ENCODE data around the gene CAPN14.
"Not testable (repeated sequence)": the region's sequence is repeated elsewhere in the genome, so short reads cannot be mapped to it uniquely, and the experiment has no call there.

CAPN14 gene

DNA sequence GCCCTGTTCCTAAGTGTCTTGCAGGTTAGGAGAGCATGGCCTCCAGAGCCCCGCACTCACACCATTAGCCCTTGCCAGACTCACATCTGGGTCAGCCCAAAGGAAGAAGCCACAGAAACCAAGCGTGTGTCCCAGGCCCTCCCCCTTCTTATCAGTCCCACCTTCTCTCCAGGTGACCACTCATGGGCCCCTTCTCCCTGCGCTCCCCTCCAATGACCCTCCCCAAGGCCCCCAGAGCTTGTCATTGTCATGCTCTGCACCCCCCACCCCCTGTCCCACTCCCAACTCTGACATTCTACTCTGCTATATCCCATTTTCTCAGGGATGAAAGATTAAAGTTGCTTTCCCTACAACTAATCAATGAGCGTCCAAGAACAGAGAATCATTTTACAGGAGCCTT, 30.1 kb downstream of the CAPN14 start:
- Histone ChIP-seq H3K4me1 (ENCODE audit: control insufficient read depth in 2 of 2, insufficient read depth in 2 of 2, low read length in 2 of 2) (no peaks in the 10 kb centered on the region), H3K36me3 (ENCODE audit: control insufficient read depth in 2 of 2, insufficient read depth in 2 of 2, low read length in 2 of 2) (no peaks in the 10 kb centered on the region), H3K27me3 (ENCODE audit: control insufficient read depth in 2 of 2, insufficient read depth in 2 of 2, low read length in 2 of 2) (no peaks in the 10 kb centered on the region), H3K9me3 (ENCODE audit: control insufficient read depth in 2 of 2, low read length in 2 of 2) (no peaks in the 10 kb centered on the region), H3K4me3 (ENCODE audit: low read length in 2 of 2) (no peak overlapping the region), H3K9ac (ENCODE audit: low read depth in 1 of 2, low read length in 2 of 2) (no peak overlapping the region), H3K27ac (ENCODE audit: low read depth in 2 of 2, low read length in 2 of 2) (no peak overlapping the region)

DNA sequence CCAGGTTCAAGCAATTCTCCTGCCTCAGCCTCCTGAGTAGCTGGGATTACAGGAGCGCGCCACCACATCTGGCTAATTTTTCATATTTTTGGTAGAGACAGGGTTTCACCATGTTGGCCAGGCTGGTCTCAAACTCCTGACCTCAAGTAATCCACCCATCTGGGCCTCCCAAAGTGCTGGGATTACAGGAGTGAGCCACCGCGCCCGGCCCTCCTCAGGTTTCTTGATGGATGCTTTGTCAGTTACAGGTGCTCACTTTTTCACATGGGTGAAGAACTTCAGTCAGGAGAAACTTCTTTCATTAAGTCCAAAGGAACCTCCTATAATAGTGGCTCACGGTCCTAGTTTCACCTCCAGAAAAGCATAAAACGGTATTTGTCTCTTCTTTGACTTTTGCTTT, 33.3 kb downstream of the CAPN14 start:
- H3K36me3 ChIP-seq (ENCODE audit: control insufficient read depth in 2 of 2, insufficient read depth in 2 of 2, low read length in 2 of 2); H3K9ac ChIP-seq (ENCODE audit: low read depth in 1 of 2, low read length in 2 of 2); H3K9me3 ChIP-seq (ENCODE audit: control insufficient read depth in 2 of 2, low read length in 2 of 2); H3K27me3 ChIP-seq (ENCODE audit: control insufficient read depth in 2 of 2, insufficient read depth in 2 of 2, low read length in 2 of 2); H3K27ac ChIP-seq (ENCODE audit: low read depth in 2 of 2, low read length in 2 of 2); H3K4me3 ChIP-seq (ENCODE audit: low read length in 2 of 2); H3K4me1 ChIP-seq (ENCODE audit: control insufficient read depth in 2 of 2, insufficient read depth in 2 of 2, low read length in 2 of 2): not testable (repeated sequence)

GRCh38 chr2:31176742-31177141, 40.6 kb downstream of the CAPN14 start:
- Histone ChIP-seq H3K9ac (ENCODE audit: low read depth in 1 of 2, low read length in 2 of 2) (no peak overlapping the region), H3K27me3 (ENCODE audit: control insufficient read depth in 2 of 2, insufficient read depth in 2 of 2, low read length in 2 of 2) (no peaks in the 10 kb centered on the region), H3K27ac (ENCODE audit: low read depth in 2 of 2, low read length in 2 of 2) (no peak overlapping the region), H3K4me1 (ENCODE audit: control insufficient read depth in 2 of 2, insufficient read depth in 2 of 2, low read length in 2 of 2) (no peaks in the 10 kb centered on the region), H3K9me3 (ENCODE audit: control insufficient read depth in 2 of 2, low read length in 2 of 2) (no peaks in the 10 kb centered on the region), H3K4me3 (ENCODE audit: low read length in 2 of 2) (no peak overlapping the region), H3K36me3 (ENCODE audit: control insufficient read depth in 2 of 2, insufficient read depth in 2 of 2, low read length in 2 of 2) (no peaks in the 10 kb centered on the region)

- Histone ChIP-seq H3K4me1 (ENCODE audit: control insufficient read depth in 2 of 2, insufficient read depth in 2 of 2, low read length in 2 of 2) (no peaks in the 10 kb centered on the region), H3K4me3 (ENCODE audit: low read length in 2 of 2) (no peak overlapping the region), H3K9me3 (ENCODE audit: control insufficient read depth in 2 of 2, low read length in 2 of 2) (no peaks in the 10 kb centered on the region), H3K9ac (ENCODE audit: low read depth in 1 of 2, low read length in 2 of 2) (no peak overlapping the region), H3K27me3 (ENCODE audit: control insufficient read depth in 2 of 2, insufficient read depth in 2 of 2, low read length in 2 of 2) (no peaks in the 10 kb centered on the region), H3K36me3 (ENCODE audit: control insufficient read depth in 2 of 2, insufficient read depth in 2 of 2, low read length in 2 of 2) (no peaks in the 10 kb centered on the region), H3K27ac (ENCODE audit: low read depth in 2 of 2, low read length in 2 of 2) (no peak overlapping the region)
Measured at GRCh38 chr2:31171142-31171541, 46.2 kb downstream of the CAPN14 start.

- Histone ChIP-seq H3K4me3 (ENCODE audit: low read length in 2 of 2) (no peak overlapping the region), H3K9ac (ENCODE audit: low read depth in 1 of 2, low read length in 2 of 2) (no peak overlapping the region), H3K27ac (ENCODE audit: low read depth in 2 of 2, low read length in 2 of 2) (no peak overlapping the region), H3K9me3 (ENCODE audit: control insufficient read depth in 2 of 2, low read length in 2 of 2) (no peaks in the 10 kb centered on the region), H3K4me1 (ENCODE audit: control insufficient read depth in 2 of 2, insufficient read depth in 2 of 2, low read length in 2 of 2) (no peaks in the 10 kb centered on the region), H3K27me3 (ENCODE audit: control insufficient read depth in 2 of 2, insufficient read depth in 2 of 2, low read length in 2 of 2) (no peaks in the 10 kb centered on the region), H3K36me3 (ENCODE audit: control insufficient read depth in 2 of 2, insufficient read depth in 2 of 2, low read length in 2 of 2) (no peaks in the 10 kb centered on the region)
Measured at GRCh38 chr2:31170071-31170698, 47.1 kb downstream of the CAPN14 start.

DNA sequence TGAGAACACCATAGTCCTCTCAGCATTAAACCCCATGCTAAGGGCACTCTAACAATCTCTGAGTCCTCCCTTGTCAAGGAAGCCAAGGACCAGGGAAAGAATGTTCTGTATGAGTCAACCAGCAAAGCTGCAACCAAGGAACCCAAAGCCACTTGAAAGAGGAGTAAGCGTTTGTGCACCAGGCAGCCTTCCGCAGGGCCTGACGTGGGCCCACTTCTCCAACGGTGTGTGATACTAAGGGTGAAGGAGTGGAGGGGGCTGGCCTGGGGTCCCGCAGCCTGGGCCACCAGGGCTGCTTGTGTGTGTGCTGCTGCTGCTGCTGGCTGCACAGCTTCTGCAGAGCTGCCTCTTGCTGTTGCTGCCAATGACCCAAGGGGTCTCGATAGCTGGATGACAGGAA, 49.0 kb downstream of the CAPN14 start:
- no peak overlapping the region for H3K9ac ChIP-seq (ENCODE audit: low read depth in 1 of 2, low read length in 2 of 2)
- H3K4me3 ChIP-seq (ENCODE audit: low read length in 2 of 2), result no peak overlapping the region
- H3K27ac ChIP-seq (ENCODE audit: low read depth in 2 of 2, low read length in 2 of 2), result no peak overlapping the region
- H3K4me1 ChIP-seq (ENCODE audit: control insufficient read depth in 2 of 2, insufficient read depth in 2 of 2, low read length in 2 of 2), result no peaks in the 10 kb centered on the region
- H3K36me3 ChIP-seq (ENCODE audit: control insufficient read depth in 2 of 2, insufficient read depth in 2 of 2, low read length in 2 of 2), result no peaks in the 10 kb centered on the region
- H3K27me3 ChIP-seq (ENCODE audit: control insufficient read depth in 2 of 2, insufficient read depth in 2 of 2, low read length in 2 of 2), result peaks cover 0 to 2% of the 10 kb centered on the region in 2 donors
- H3K9me3 ChIP-seq (ENCODE audit: control insufficient read depth in 2 of 2, low read length in 2 of 2), result no peaks in the 10 kb centered on the region

DNA sequence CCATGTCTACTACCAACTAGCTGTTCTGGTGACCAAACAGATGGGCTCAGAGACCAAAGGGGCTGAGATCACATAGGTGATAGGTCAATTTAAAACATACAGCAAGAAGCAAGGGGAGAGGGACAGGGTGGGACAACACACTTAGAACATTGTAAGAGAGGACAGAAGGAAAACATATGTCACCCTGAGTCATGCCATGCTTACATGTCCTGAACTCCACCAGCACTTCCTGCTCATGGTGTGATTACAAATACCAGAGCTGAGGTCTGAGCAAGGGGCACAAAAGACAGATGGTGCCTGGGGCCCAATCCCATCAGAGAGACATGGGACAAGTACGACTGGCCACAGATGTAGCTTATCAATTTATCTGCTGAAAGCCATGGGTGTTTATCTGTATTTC, 50.4 kb downstream of the CAPN14 start:
- Histone ChIP-seq H3K27ac (ENCODE audit: low read depth in 2 of 2, low read length in 2 of 2) (no peak overlapping the region), H3K4me1 (ENCODE audit: control insufficient read depth in 2 of 2, insufficient read depth in 2 of 2, low read length in 2 of 2) (no peaks in the 10 kb centered on the region), H3K27me3 (ENCODE audit: control insufficient read depth in 2 of 2, insufficient read depth in 2 of 2, low read length in 2 of 2) (peaks cover 0 to 2% of the 10 kb centered on the region in 2 donors), H3K9me3 (ENCODE audit: control insufficient read depth in 2 of 2, low read length in 2 of 2) (no peaks in the 10 kb centered on the region), H3K36me3 (ENCODE audit: control insufficient read depth in 2 of 2, insufficient read depth in 2 of 2, low read length in 2 of 2) (no peaks in the 10 kb centered on the region), H3K4me3 (ENCODE audit: low read length in 2 of 2) (no peak overlapping the region), H3K9ac (ENCODE audit: low read depth in 1 of 2, low read length in 2 of 2) (no peak overlapping the region)

GRCh38 chr2:31163011-31163539, 54.2 kb downstream of the CAPN14 start:
- Histone ChIP-seq H3K36me3 (ENCODE audit: control insufficient read depth in 2 of 2, insufficient read depth in 2 of 2, low read length in 2 of 2) (no peaks in the 10 kb centered on the region), H3K27ac (ENCODE audit: low read depth in 2 of 2, low read length in 2 of 2) (no peak overlapping the region), H3K9me3 (ENCODE audit: control insufficient read depth in 2 of 2, low read length in 2 of 2) (no peaks in the 10 kb centered on the region), H3K4me3 (ENCODE audit: low read length in 2 of 2) (no peak overlapping the region), H3K9ac (ENCODE audit: low read depth in 1 of 2, low read length in 2 of 2) (no peak overlapping the region), H3K4me1 (ENCODE audit: control insufficient read depth in 2 of 2, insufficient read depth in 2 of 2, low read length in 2 of 2) (no peaks in the 10 kb centered on the region), H3K27me3 (ENCODE audit: control insufficient read depth in 2 of 2, insufficient read depth in 2 of 2, low read length in 2 of 2) (peaks cover 2 to 5% of the 10 kb centered on the region in 2 donors)

- Histone ChIP-seq H3K27ac (ENCODE audit: low read depth in 2 of 2, low read length in 2 of 2) (no peak overlapping the region), H3K36me3 (ENCODE audit: control insufficient read depth in 2 of 2, insufficient read depth in 2 of 2, low read length in 2 of 2) (no peaks in the 10 kb centered on the region), H3K9ac (ENCODE audit: low read depth in 1 of 2, low read length in 2 of 2) (no peak overlapping the region), H3K4me3 (ENCODE audit: low read length in 2 of 2) (no peak overlapping the region), H3K27me3 (ENCODE audit: control insufficient read depth in 2 of 2, insufficient read depth in 2 of 2, low read length in 2 of 2) (peaks cover 2 to 5% of the 10 kb centered on the region in 2 donors), H3K9me3 (ENCODE audit: control insufficient read depth in 2 of 2, low read length in 2 of 2) (no peaks in the 10 kb centered on the region), H3K4me1 (ENCODE audit: control insufficient read depth in 2 of 2, insufficient read depth in 2 of 2, low read length in 2 of 2) (no peaks in the 10 kb centered on the region)
Measured at GRCh38 chr2:31161637-31162036, 55.7 kb downstream of the CAPN14 start.

DNA sequence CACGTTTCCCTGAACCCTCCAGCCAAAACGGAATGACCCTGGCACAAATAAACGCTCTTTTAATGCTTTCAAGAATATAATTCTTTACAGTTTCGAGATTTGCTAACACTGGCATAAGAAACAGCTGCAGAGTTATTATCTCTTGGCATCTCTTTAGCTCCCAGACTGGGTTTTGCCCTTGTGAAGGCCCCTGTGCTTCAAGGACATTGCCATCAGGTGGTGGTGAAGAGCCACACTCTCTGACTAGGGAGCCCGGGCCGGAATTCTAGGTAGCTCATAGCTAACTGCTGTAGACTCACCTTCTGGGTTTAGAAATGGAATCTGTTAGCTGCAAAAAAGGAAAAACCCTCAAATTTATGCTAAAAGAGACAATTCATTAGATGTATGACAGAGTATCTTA, 65.8 kb downstream of the CAPN14 start:
- Histone ChIP-seq H3K9me3 (ENCODE audit: control insufficient read depth in 2 of 2, low read length in 2 of 2) (no peaks in the 10 kb centered on the region), H3K36me3 (ENCODE audit: control insufficient read depth in 2 of 2, insufficient read depth in 2 of 2, low read length in 2 of 2) (no peaks in the 10 kb centered on the region), H3K9ac (ENCODE audit: low read depth in 1 of 2, low read length in 2 of 2) (no peak overlapping the region), H3K4me1 (ENCODE audit: control insufficient read depth in 2 of 2, insufficient read depth in 2 of 2, low read length in 2 of 2) (no peaks in the 10 kb centered on the region), H3K4me3 (ENCODE audit: low read length in 2 of 2) (no peak overlapping the region), H3K27me3 (ENCODE audit: control insufficient read depth in 2 of 2, insufficient read depth in 2 of 2, low read length in 2 of 2) (peaks cover 0 to 2% of the 10 kb centered on the region in 2 donors), H3K27ac (ENCODE audit: low read depth in 2 of 2, low read length in 2 of 2) (no peak overlapping the region)
